AG04449 (cell line): ENCODE results near the gene TPSG1.

Experiments used
- CTCF ChIA-PET: fragments of 350-600 bp; formaldehyde crosslinking; extraction: SDS; loops from one replicate; lab custom pipeline; 2021; ENCODE audit warnings: antibody characterized with exemption; lab: Yijun Ruan, JAX
- POLR2A ChIA-PET: fragments of 400-600, 350-600 bp; formaldehyde crosslinking; extraction: SDS; loops from one replicate; lab custom pipeline; 2020; ENCODE audit warnings: antibody characterized with exemption, inconsistent platforms; lab: Yijun Ruan, JAX
- DNase-seq: peaks from one replicate; pipeline ENCODE4 v3.0.0-alpha.2; 2010; ENCODE audit warnings: low read depth, low spot score
- H3K4me3 ChIP-seq: 2 replicates; pipeline ENCODE4 v1.5.1; 2011; ENCODE audit warnings: low read depth, mild to moderate bottlenecking, control low read depth, low read length
- TF ChIP-seq, protein P1 (sequence below): IDR thresholded peaks from one replicate; pipeline ENCODE4 v1.5.1; 2011; ENCODE audit warnings: mild to moderate bottlenecking, moderate library complexity, low read length, control low read depth, inconsistent platforms; ENCODE audit not compliant: insufficient read depth; ENCODE audit errors: missing control alignments

Gene TPSG1

DNA sequence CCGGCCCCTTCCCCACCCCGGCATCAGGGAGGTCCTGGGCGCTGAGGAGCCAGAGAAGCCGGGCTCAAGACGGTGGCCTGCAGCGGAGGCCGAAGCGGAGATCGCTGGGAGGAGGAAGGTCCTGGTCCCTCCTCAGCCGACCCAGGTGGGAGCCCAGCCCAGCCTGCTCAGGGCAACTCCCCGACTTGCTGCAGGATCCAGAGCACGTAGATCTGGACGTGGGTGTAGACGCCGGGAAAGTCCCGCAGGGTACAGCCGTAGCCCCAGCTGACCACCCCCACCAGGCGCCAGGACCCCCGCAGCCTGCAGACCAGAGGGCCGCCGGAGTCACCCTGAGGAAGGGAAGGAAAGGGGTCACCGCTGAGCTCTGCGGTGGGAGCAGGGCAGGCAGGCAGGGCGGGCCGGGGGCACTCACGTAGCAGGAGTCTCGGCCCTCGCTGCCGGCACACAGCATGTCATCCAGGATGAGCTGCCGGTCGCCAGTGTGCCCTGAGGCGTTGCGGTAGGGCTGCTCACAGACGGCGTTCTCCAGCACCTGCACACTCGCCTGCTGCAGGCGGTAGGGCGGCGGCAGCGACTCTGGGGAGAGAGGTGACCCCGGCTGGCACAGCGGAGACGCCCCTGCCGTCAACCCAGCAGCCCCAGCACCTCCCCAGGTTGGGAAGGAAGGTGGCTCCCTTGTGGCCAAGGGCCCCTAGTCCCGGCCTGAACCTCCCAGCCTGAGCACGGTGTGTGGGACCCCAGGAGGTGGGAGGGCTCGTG is 36.2 kb upstream of the TPSG1 start:
- no peak for DNase-seq
- POLR2A ChIA-PET: no interaction called here
- TF ChIP-seq, protein P1, sequence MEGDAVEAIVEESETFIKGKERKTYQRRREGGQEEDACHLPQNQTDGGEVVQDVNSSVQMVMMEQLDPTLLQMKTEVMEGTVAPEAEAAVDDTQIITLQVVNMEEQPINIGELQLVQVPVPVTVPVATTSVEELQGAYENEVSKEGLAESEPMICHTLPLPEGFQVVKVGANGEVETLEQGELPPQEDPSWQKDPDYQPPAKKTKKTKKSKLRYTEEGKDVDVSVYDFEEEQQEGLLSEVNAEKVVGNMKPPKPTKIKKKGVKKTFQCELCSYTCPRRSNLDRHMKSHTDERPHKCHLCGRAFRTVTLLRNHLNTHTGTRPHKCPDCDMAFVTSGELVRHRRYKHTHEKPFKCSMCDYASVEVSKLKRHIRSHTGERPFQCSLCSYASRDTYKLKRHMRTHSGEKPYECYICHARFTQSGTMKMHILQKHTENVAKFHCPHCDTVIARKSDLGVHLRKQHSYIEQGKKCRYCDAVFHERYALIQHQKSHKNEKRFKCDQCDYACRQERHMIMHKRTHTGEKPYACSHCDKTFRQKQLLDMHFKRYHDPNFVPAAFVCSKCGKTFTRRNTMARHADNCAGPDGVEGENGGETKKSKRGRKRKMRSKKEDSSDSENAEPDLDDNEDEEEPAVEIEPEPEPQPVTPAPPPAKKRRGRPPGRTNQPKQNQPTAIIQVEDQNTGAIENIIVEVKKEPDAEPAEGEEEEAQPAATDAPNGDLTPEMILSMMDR: no peak
- CTCF ChIA-PET: no interaction called here
- H3K4me3 ChIP-seq: no peak overlapping the region

DNA sequence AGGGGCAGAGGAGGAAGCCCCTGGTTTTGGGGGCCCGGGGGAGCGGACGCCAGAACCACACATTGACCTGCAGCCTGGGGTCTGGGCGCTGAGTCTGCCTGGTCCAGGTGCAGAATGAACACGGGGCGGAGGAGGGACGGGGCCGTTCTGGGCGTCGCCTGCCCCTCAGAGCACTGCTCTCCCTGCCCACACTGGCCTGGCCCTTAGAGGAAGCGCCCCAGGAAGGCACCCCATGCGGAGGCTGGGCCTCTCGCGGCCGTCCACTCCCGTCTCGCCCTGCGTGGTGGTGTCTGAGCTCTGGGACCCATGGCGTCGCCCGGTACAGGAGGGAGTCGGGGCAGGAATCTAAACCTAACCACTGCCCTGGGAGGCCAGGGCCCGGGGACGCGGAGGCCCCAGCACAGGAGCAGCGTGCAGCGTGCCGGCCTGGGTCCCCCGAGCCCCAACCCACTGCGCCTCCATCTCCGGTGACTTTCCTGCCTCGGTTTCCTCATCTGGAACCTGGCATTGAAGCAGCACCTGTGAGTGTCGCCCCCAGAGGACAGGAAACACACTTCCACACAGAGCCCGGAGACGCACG is 35.1 kb upstream of the TPSG1 start:
- no peak for DNase-seq
- TF ChIP-seq, protein P1: no peak
- H3K4me3 ChIP-seq: no peak overlapping the region
- CTCF ChIA-PET: no interaction called here
- POLR2A ChIA-PET: no interaction called here

DNA sequence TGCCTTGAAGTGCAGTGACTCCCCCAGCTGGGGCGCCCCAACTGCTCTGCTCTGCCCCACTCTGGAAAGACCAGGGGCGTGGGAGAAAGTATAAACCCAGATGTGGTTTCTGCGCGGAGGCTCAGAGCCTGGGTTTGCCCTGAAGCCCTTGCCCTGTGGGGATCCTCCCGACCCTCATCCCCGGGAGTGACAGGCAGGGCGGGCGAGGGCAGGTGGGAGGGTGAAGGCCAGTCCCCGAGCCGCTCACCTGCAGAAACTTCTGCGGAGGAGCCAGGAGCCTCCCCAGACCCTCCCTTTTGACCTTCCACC is 34.6 kb upstream of the TPSG1 start:
- H3K4me3 ChIP-seq: no peak overlapping the region
- DNase-seq: no peak
- TF ChIP-seq, protein P1: no peak
- POLR2A ChIA-PET: no interaction called here
- CTCF ChIA-PET: no interaction called here

DNA sequence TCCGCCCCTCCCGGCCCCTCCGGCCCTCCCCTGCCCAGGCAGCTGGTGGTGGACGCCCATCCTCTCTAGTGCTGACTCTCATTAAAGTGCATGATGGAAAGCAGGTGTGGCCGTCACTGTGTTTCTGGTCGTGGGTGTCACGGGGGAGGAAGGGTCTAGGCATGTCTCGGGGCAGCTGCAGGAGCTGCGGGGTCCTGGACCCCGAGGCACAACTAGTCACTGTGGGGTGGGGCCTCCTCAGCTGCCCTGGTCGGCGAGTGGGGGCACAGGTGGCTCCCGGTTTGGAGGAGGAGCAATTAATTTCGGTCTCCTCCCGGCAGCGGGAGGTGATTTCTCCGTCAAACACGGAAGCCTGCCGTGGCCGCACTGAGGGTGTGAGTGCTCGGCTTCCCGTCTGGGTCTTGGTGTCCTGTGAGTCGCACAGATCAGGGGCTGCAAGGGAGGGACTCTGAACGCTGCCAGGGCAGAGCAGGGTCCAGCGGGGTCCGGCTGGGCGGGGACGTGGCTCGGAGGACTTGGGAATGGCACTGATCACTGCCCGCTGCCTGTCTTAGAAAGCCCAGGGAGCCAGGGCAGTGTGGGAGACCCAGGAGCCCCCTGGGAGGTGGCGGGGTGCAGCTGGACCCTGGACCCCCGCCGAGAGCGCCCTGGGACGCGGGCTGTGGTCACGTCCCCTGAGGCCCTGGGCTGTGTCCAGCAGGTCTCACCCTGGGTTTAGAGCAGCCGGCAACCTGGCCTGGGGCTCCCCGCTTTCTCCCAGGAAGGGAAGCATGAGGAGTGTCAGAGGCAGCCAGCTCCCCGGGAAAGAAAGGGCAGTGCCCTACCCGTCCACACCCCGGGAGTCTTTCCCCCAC is 34.1 kb upstream of the TPSG1 start:
- ChIA-PET CTCF (no interaction called here), POLR2A (no interaction called here)
- TF ChIP-seq, protein P1: no peak
- no peak for DNase-seq
- H3K4me3 ChIP-seq: no peak overlapping the region

DNA sequence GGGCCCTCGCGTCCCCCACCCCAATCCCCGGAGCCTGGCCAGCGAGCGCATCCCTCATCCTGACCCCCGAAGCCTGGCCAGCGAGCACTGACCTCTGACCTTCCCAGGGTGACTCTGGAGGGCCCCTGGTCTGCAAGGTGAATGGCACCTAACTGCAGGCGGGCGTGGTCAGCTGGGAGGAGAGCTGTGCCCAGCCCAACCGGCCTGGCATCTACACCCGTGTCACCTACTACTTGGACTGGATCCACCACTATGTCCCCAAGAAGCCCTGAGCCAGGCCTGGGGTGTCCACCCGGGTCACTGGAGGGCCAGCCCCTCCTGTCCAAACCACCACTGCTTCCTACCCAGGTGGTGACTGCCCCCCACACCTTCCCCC is 33.1 kb upstream of the TPSG1 start:
- TF ChIP-seq, protein P1: no peak
- ChIA-PET CTCF (interaction anchor here (1.1 kb wide), 1 partner anchor 20 kb away, joined by 3 read pairs; no protein-coding TSS in a partner anchor), POLR2A (no interaction called here)
- DNase-seq: no peak
- H3K4me3 ChIP-seq: no peak overlapping the region
